IMR-90 (cell line): ENCODE results near the gene MYOM1. TPM values are rescaled to one million over a fixed set of nuclear protein-coding genes. Genes with fewer than 3 reads are reported as not detected.

Source experiments
- ATAC-seq: fragments of 200-7000 bp; cut with Tn5 transposase; 2 replicates; pipeline ENCODE4 v1.9.1; 2020; ENCODE audit warnings: low read depth, mild to moderate bottlenecking, moderate library complexity
- BruUV-seq: library from RNA; stranded (reverse); fragments of 400-500 nt; replicated peaks from 2 replicates; lab custom pipeline; 2021; lab: Mats Ljungman, UMichigan
- CTCF ChIA-PET: fragments of 300-600 bp; formaldehyde crosslinking; extraction: SDS; loops from one replicate; lab custom pipeline; 2021; ENCODE audit warnings: antibody characterized with exemption; lab: Yijun Ruan, JAX
- POLR2A ChIA-PET: fragments of 300-600 bp; sonication (Branson Sonifier 250); formaldehyde crosslinking; loops from one replicate; lab custom pipeline; 2022; ENCODE audit warnings: antibody characterized with exemption; ENCODE audit not compliant: unreplicated experiment; lab: Charles Lee
- DNase-seq: peaks from one replicate; pipeline ENCODE4 v3.0.0; 2013
- H2AFZ ChIP-seq: replicated peaks from 2 replicates; pipeline ENCODE3; 2013; ENCODE audit warnings: low read length, mild to moderate bottlenecking; ENCODE audit not compliant: poor library complexity
- H2AK5ac ChIP-seq: 2 replicates; pipeline ENCODE4 v1.6.1; 2013; ENCODE audit warnings: low read depth, low read length, inconsistent platforms
- H2AK9ac ChIP-seq: replicated peaks from 2 replicates; pipeline ENCODE3; 2013; ENCODE audit warnings: mild to moderate bottlenecking, low read depth, low read length, moderate library complexity; ENCODE audit not compliant: poor library complexity
- H2BK120ac ChIP-seq: 2 replicates; pipeline ENCODE4 v1.6.1; 2013; ENCODE audit warnings: low read depth, low read length, inconsistent platforms
- H2BK15ac ChIP-seq: 3 replicates; pipeline ENCODE4 v1.6.1; 2013; ENCODE audit warnings: low read depth, low read length, inconsistent platforms
- H2BK20ac ChIP-seq: 2 replicates; pipeline ENCODE4 v1.6.1; 2013; ENCODE audit warnings: low read depth, mild to moderate bottlenecking, inconsistent platforms, low read length, moderate library complexity
- H2BK5ac ChIP-seq: 2 replicates; pipeline ENCODE4 v1.6.1; 2013; ENCODE audit warnings: mild to moderate bottlenecking, low read depth, low read length, inconsistent platforms; ENCODE audit not compliant: poor library complexity, severe bottlenecking
- H3K14ac ChIP-seq: replicated peaks from 2 replicates; pipeline ENCODE4 v1.6.1; 2013; ENCODE audit warnings: low read depth, low read length, inconsistent platforms
- H3K18ac ChIP-seq: 2 replicates; pipeline ENCODE4 v1.6.1; 2013; ENCODE audit warnings: low read depth, low read length, control low read depth
- H3K23ac ChIP-seq: 2 replicates; pipeline ENCODE4 v1.6.1; 2013; ENCODE audit warnings: low read depth, low read length, inconsistent platforms
- H3K27ac ChIP-seq: 2 replicates; pipeline ENCODE4 v1.5.1; 2013; ENCODE audit warnings: mild to moderate bottlenecking, control low read depth, low read length; ENCODE audit not compliant: insufficient read depth
- H3K27me3 ChIP-seq: 2 replicates; pipeline ENCODE4 v1.6.1; 2013; ENCODE audit warnings: low read length; ENCODE audit not compliant: control insufficient read depth, insufficient read depth
- H3K36me3 ChIP-seq: 2 replicates; pipeline ENCODE4 v1.6.1; 2013; ENCODE audit warnings: low read length, mixed read lengths; ENCODE audit not compliant: control insufficient read depth, insufficient read depth
- H3K4ac ChIP-seq: 2 replicates; pipeline ENCODE4 v1.6.1; 2013; ENCODE audit warnings: low read depth, low read length, inconsistent platforms
- H3K4me1 ChIP-seq: 2 replicates; pipeline ENCODE4 v1.6.1; 2013; ENCODE audit warnings: low read length, mixed read lengths; ENCODE audit not compliant: control insufficient read depth, insufficient read depth
- H3K4me2 ChIP-seq: 2 replicates; pipeline ENCODE4 v1.6.1; 2013; ENCODE audit warnings: low read depth, mild to moderate bottlenecking, control low read depth, low read length, moderate library complexity
- H3K4me3 ChIP-seq: 2 replicates; pipeline ENCODE4 v1.5.1; 2013; ENCODE audit warnings: low read depth, mild to moderate bottlenecking, control low read depth, low read length, moderate library complexity; ENCODE audit not compliant: insufficient read depth
- H3K56ac ChIP-seq: 2 replicates; pipeline ENCODE4 v1.6.1; 2013; ENCODE audit warnings: low read length, inconsistent platforms; ENCODE audit not compliant: insufficient read depth; ENCODE audit errors: extremely low read depth
- H3K79me1 ChIP-seq, 2 experiments: 2 replicates each; pipeline ENCODE4 v1.6.1; 2013; ENCODE audit warnings: low read length in 2 of 2, inconsistent platforms in 1 of 2, low read depth in 1 of 2
- H3K9ac ChIP-seq: 2 replicates; pipeline ENCODE4 v1.6.1; 2013; ENCODE audit warnings: low read depth, low read length, control low read depth
- H3K9me1 ChIP-seq: 2 replicates; pipeline ENCODE4 v1.6.1; 2013; ENCODE audit warnings: low read length, inconsistent platforms; ENCODE audit not compliant: insufficient read depth
- H3K9me3 ChIP-seq: 2 replicates; pipeline ENCODE4 v1.6.1; 2013; ENCODE audit warnings: low read length; ENCODE audit not compliant: control insufficient read depth, insufficient read depth
- H4K20me1 ChIP-seq: 2 replicates; pipeline ENCODE4 v1.6.1; 2013; ENCODE audit warnings: low read length, inconsistent platforms; ENCODE audit not compliant: insufficient read depth
- H4K5ac ChIP-seq: 2 replicates; pipeline ENCODE4 v1.6.1; 2013; ENCODE audit warnings: mild to moderate bottlenecking, low read depth, low read length, control low read depth
- H4K8ac ChIP-seq, 2 experiments: 2 replicates each; pipeline ENCODE4 v1.6.1; 2013; ENCODE audit warnings: low read depth in 2 of 2, low read length in 2 of 2, control low read depth in 1 of 2, inconsistent platforms in 1 of 2
- H4K91ac ChIP-seq: 2 replicates; pipeline ENCODE4 v1.6.1; 2013; ENCODE audit warnings: low read depth, low read length, inconsistent platforms; ENCODE audit not compliant: insufficient read depth
- BHLHE40 ChIP-seq: fragments of 150-350 bp; IDR thresholded peaks from 2 replicates; pipeline ENCODE4 v1.6.1; 2016; ENCODE audit warnings: mild to moderate bottlenecking, low read depth, low read length
- CEBPB ChIP-seq: IDR thresholded peaks from 2 replicates; pipeline ENCODE4 v1.6.1; 2012; ENCODE audit warnings: low read depth, low read length, improper control_type of control experiment
- CHD1 ChIP-seq: IDR thresholded peaks from 2 replicates; pipeline ENCODE4 v1.6.1; 2012; ENCODE audit warnings: low read depth, low read length, improper control_type of control experiment
- FOS ChIP-seq: fragments of 150-350 bp; IDR thresholded peaks from 2 replicates; pipeline ENCODE4 v1.6.1; 2016; ENCODE audit warnings: low read depth, low read length
- MAFK ChIP-seq: IDR thresholded peaks from 2 replicates; pipeline ENCODE4 v1.6.1; 2012; ENCODE audit warnings: low read depth, low read length, improper control_type of control experiment
- MAZ ChIP-seq: IDR thresholded peaks from 2 replicates; pipeline ENCODE4 v1.6.1; 2012; ENCODE audit warnings: low read depth, mild to moderate bottlenecking, low read length, improper control_type of control experiment, moderate library complexity, borderline replicate concordance
- MXI1 ChIP-seq: IDR thresholded peaks from 2 replicates; pipeline ENCODE4 v1.6.1; 2012; ENCODE audit warnings: low read depth, mild to moderate bottlenecking, low read length, moderate library complexity, borderline replicate concordance
- NFE2L2 ChIP-seq: fragments of 150-350 bp; IDR thresholded peaks from 2 replicates; pipeline ENCODE4 v1.6.1; 2016; ENCODE audit warnings: low read depth, mild to moderate bottlenecking, low read length
- POLR2A ChIP-seq: IDR thresholded peaks from 2 replicates; pipeline ENCODE4 v1.6.1; 2012; ENCODE audit warnings: mild to moderate bottlenecking, low read depth, low read length
- RAD21 ChIP-seq: IDR thresholded peaks from 2 replicates; pipeline ENCODE4 v1.6.1; 2012; ENCODE audit warnings: low read length, improper control_type of control experiment
- RCOR1 ChIP-seq: IDR thresholded peaks from 2 replicates; pipeline ENCODE4 v1.6.1; 2012; ENCODE audit warnings: mild to moderate bottlenecking, low read length, improper control_type of control experiment; ENCODE audit not compliant: insufficient replicate concordance
- RFX5 ChIP-seq: IDR thresholded peaks from 2 replicates; pipeline ENCODE4 v1.8.0; 2012; ENCODE audit warnings: low read depth, mild to moderate bottlenecking, low read length, moderate library complexity
- SMC3 ChIP-seq: fragments of 150-350 bp; IDR thresholded peaks from 2 replicates; pipeline ENCODE4 v1.6.1; 2016; ENCODE audit warnings: low read depth, mild to moderate bottlenecking, antibody characterized with exemption, low read length, moderate library complexity
- WGBS, 2 experiments: methylation state at CpG; one replicate each; pipeline versions ENCODE4 v1.1.5 to v1.1.7; 2013; ENCODE audit warnings: missing lambda C conversion rate in 2 of 2; ENCODE audit not compliant: insufficient read length in 1 of 2; ENCODE audit errors: extremely low coverage in 2 of 2; 5-methylcytosine and 5-hydroxymethylcytosine counted together
- dilution Hi-C: fragments of 300-500 bp; cut with HindIII; formaldehyde crosslinking; loops from one replicate; pipeline ENCODE4 v1.14.3; 2018; ENCODE audit warnings: low sequenced_read_pairs; ENCODE audit not compliant: unreplicated experiment
- in situ Hi-C: fragments of 300-500 bp; cut with MboI; formaldehyde crosslinking; loops from 3 replicates; pipeline ENCODE4 v1.14.3; 2019; ENCODE audit warnings: low sequenced_read_pairs, inconsistent platforms, mixed read lengths
- intact Hi-C: fragments of 100-400 bp; cut with micrococcal nuclease; formaldehyde crosslinking; loops from 2 replicates; pipeline ENCODE4 v1.10.0; 2022
- polyA plus RNA-seq, 3 experiments: library from polyadenylated mRNA; depleted of rRNA; stranded (reverse); fragments of >200 nt; gene quantifications; 2 replicates each; pipeline ENCODE4 v1.2.3, GENCODE V29; 2012; ENCODE audit warnings: low replicate concordance in 1 of 3
- total RNA-seq: library from RNA; depleted of rRNA; stranded (reverse); fragments of >200 nt; gene quantifications from 2 replicates; pipeline ENCODE4 v1.2.3, GENCODE V29; 2012
- TF ChIP-seq, protein P1 (sequence below): conservative IDR thresholded peaks from 2 replicates; pipeline ENCODE4 v1.5.1; 2012; ENCODE audit warnings: mild to moderate bottlenecking, low read depth, low read length, improper control_type of control experiment
- TF ChIP-seq, protein P2 (sequence below): fragments of 150-350 bp; IDR thresholded peaks from 2 replicates; pipeline ENCODE4 v1.6.1; 2017; ENCODE audit warnings: mild to moderate bottlenecking, antibody characterized with exemption, low read length, low read depth
- TF ChIP-seq, protein P3 (sequence below): fragments of 150-350 bp; IDR thresholded peaks from 2 replicates; pipeline ENCODE4 v1.6.1; 2016; ENCODE audit warnings: low read depth, mild to moderate bottlenecking, low read length, moderate library complexity, borderline replicate concordance

The MYOM1 gene
- total and polyA plus RNA-seq, 2 of the 4 experiments (the other 2 are of a cell fraction) = under 0.01 to 0.10 TPM

DNA sequence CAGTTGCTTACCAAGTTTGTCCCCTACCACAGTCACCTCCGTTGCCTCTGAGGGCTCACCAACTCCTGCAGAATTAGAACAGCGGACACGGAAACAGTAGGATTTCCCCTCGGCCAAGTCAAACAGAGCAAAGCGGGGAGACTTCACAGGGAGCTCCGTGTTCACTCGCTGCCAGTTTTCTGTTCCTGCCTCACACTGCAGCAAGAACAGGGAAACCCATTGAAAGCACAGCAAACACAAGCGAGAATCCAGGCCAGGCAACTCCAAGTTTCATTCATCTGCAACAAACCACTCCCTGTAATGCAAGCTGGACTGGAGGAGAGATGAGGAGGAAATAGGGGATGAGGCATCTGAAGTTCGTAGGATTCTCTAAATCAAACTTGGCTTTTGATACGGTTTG lies 84.2 kb downstream of the MYOM1 start:
- ATAC-seq (no peak), DNase-seq (no peak)
- Histone ChIP-seq H3K4me3 (no peak overlapping the region), H3K56ac (no peak overlapping the region), H3K4me1 (no peaks in the 10 kb centered on the region), H2AFZ (no peak overlapping the region), H2BK5ac (no peak overlapping the region), H3K79me1 (no peaks in the 10 kb centered on the region), H3K9me3 (no peaks in the 10 kb centered on the region), H2AK9ac (no peak overlapping the region), H3K27ac (no peak overlapping the region), H4K8ac (no peak overlapping the region), H4K5ac (no peak overlapping the region), H3K36me3 (no peaks in the 10 kb centered on the region), H3K9ac (no peak overlapping the region), H4K91ac (no peak overlapping the region), H3K18ac (no peak overlapping the region), H3K23ac (no peak overlapping the region), H3K4me2 (no peak overlapping the region), H4K20me1 (no peaks in the 10 kb centered on the region), H2BK20ac (no peak overlapping the region), H2BK120ac (no peak overlapping the region), H3K9me1 (no peaks in the 10 kb centered on the region), H2BK15ac (no peak overlapping the region), H3K14ac (no peak overlapping the region), H3K4ac (no peak overlapping the region), H3K27me3 (peaks cover 8% of the 10 kb centered on the region; the same call in 1 of the 2 replicates), H2AK5ac (no peak overlapping the region)
- 70% methylated on average over 6 of the region's 10 CpGs; no CpG with 5 or more reads in 1 of the 2 experiments for WGBS, 2 experiments
- no TSS peak for BruUV-seq
- intact Hi-C loops = no loop called here
- TF ChIP-seq FOS (no peak), MAZ (no peak), MAFK (no peak), CHD1 (no peak), NFE2L2 (no peak), SMC3 (no peak), CEBPB (no peak), BHLHE40 (no peak), RAD21 (no peak), POLR2A (no peak), MXI1 (no peak), RCOR1 (no peak), RFX5 (no peak)
- TF ChIP-seq, protein P1, sequence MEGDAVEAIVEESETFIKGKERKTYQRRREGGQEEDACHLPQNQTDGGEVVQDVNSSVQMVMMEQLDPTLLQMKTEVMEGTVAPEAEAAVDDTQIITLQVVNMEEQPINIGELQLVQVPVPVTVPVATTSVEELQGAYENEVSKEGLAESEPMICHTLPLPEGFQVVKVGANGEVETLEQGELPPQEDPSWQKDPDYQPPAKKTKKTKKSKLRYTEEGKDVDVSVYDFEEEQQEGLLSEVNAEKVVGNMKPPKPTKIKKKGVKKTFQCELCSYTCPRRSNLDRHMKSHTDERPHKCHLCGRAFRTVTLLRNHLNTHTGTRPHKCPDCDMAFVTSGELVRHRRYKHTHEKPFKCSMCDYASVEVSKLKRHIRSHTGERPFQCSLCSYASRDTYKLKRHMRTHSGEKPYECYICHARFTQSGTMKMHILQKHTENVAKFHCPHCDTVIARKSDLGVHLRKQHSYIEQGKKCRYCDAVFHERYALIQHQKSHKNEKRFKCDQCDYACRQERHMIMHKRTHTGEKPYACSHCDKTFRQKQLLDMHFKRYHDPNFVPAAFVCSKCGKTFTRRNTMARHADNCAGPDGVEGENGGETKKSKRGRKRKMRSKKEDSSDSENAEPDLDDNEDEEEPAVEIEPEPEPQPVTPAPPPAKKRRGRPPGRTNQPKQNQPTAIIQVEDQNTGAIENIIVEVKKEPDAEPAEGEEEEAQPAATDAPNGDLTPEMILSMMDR = no peak
- TF ChIP-seq, protein P2, sequence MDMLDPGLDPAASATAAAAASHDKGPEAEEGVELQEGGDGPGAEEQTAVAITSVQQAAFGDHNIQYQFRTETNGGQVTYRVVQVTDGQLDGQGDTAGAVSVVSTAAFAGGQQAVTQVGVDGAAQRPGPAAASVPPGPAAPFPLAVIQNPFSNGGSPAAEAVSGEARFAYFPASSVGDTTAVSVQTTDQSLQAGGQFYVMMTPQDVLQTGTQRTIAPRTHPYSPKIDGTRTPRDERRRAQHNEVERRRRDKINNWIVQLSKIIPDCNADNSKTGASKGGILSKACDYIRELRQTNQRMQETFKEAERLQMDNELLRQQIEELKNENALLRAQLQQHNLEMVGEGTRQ = no peak
- TF ChIP-seq, protein P3, sequence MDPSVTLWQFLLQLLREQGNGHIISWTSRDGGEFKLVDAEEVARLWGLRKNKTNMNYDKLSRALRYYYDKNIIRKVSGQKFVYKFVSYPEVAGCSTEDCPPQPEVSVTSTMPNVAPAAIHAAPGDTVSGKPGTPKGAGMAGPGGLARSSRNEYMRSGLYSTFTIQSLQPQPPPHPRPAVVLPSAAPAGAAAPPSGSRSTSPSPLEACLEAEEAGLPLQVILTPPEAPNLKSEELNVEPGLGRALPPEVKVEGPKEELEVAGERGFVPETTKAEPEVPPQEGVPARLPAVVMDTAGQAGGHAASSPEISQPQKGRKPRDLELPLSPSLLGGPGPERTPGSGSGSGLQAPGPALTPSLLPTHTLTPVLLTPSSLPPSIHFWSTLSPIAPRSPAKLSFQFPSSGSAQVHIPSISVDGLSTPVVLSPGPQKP = no peak
- dilution Hi-C loops = no loop called here
- CTCF ChIA-PET = interaction anchor here (0.7 kb wide), 1 partner anchor 22 kb away, joined by 3 read pairs; no protein-coding TSS in a partner anchor
- POLR2A ChIA-PET = no interaction called here
- in situ Hi-C loops = loop anchor here (10.0 kb wide), 1 partner anchor 201 kb away; no protein-coding TSS in a partner anchor
